ENCODE measurements around the gene TMEM100. TPM values are rescaled to one million over a fixed set of nuclear protein-coding genes. Genes with fewer than 3 reads are reported as not detected.

Gene TMEM100
- total RNA-seq, 1 experiment from 2014 or later, result 1.7 TPM

DNA sequence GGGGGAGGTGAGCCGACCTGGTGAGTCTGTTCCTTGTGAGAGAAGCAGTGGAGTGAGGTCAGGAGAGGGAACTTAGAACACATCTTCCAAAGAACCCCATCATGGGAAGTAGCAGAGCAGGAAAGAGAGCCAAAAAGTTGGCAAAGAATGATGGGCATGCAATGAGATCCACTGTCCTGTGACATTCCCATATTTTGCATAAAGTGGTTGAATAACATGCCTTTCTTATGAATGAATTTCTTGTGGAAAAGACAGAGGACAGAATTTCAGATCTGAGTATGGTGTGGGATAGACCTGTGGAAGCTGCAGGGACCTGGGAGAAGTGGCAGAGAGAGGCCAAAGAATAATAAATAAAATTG lies 41.3 kb downstream of the TMEM100 start:
- H3K27ac Mint-ChIP-seq (ENCODE audit: low read depth, unreplicated experiment), result no peak overlapping the region
- no peak overlapping the region for H3K4me3 Mint-ChIP-seq (ENCODE audit: unreplicated experiment)
- DNase-seq (ENCODE audit: unreplicated experiment), result no peak
- CTCF ChIA-PET, result interaction anchor here (0.8 to 1.1 kb wide), 2 partner anchors 54 to 83 kb away, joined by 4 read pairs; no protein-coding TSS in a partner anchor
- H3K27me3 Mint-ChIP-seq (ENCODE audit: insufficient read depth, unreplicated experiment), result peaks cover 31% of the 10 kb centered on the region
- intact Hi-C loops (cut with micrococcal nuclease), result no loop called here
- TF ChIP-seq, protein P1, sequence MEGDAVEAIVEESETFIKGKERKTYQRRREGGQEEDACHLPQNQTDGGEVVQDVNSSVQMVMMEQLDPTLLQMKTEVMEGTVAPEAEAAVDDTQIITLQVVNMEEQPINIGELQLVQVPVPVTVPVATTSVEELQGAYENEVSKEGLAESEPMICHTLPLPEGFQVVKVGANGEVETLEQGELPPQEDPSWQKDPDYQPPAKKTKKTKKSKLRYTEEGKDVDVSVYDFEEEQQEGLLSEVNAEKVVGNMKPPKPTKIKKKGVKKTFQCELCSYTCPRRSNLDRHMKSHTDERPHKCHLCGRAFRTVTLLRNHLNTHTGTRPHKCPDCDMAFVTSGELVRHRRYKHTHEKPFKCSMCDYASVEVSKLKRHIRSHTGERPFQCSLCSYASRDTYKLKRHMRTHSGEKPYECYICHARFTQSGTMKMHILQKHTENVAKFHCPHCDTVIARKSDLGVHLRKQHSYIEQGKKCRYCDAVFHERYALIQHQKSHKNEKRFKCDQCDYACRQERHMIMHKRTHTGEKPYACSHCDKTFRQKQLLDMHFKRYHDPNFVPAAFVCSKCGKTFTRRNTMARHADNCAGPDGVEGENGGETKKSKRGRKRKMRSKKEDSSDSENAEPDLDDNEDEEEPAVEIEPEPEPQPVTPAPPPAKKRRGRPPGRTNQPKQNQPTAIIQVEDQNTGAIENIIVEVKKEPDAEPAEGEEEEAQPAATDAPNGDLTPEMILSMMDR (IDR thresholded peaks at IDR 0.05; ENCODE audit: unreplicated experiment), result no peak
- no peaks in the 10 kb centered on the region for H3K36me3 Mint-ChIP-seq (ENCODE audit: insufficient read depth, unreplicated experiment)
- POLR2A ChIA-PET, result interaction anchor here (0.7 kb wide), 1 partner anchor 156 kb away, joined by 3 read pairs; no protein-coding TSS in a partner anchor
- H3K9me3 Mint-ChIP-seq (ENCODE audit: unreplicated experiment), result peaks cover 6% of the 10 kb centered on the region
- H3K4me1 Mint-ChIP-seq (ENCODE audit: insufficient read depth, unreplicated experiment), result no peaks in the 10 kb centered on the region
- BruUV-seq (replicated peaks), result no TSS peak

DNA sequence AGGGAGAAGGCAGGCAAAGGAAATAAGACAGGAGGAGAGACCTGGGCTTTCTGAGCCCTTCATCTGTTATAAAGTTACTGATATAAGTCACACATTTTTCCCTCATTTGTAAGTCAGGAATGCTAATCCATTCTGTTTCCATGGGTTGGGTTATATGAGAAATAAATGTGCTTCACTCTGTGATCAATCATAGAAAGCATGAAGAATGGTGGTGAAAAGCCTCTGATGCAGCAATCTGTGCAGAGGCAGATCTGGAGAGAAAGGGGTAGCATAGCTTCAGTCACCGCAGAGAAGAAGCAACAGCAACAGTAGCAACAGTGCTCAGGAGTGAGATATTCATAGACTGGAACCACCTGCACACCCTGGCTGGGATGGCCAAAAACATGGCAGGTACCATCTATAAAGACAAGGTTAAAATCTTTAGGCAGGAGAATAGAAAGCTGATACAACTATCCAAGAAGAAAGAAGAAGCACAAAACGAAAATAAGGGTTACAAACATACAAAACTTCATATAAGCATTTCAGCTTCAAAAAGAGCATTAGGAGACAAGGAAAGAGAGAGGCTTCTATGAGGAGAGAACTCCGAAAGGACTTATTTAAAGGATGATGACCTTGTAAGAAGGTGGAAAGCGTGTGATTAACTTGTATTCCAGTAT lies 41.9 kb downstream of the TMEM100 start:
- CTCF ChIA-PET, result interaction anchor here (0.8 kb wide), 1 partner anchor 83 kb away, joined by 4 read pairs; no protein-coding TSS in a partner anchor
- H3K4me1 Mint-ChIP-seq (ENCODE audit: insufficient read depth, unreplicated experiment), result no peaks in the 10 kb centered on the region
- no peak for DNase-seq (ENCODE audit: unreplicated experiment)
- intact Hi-C loops (cut with micrococcal nuclease), result no loop called here
- H3K9me3 Mint-ChIP-seq (ENCODE audit: unreplicated experiment), result peaks cover 5% of the 10 kb centered on the region
- H3K4me3 Mint-ChIP-seq (ENCODE audit: unreplicated experiment), result no peak overlapping the region
- no peaks in the 10 kb centered on the region for H3K36me3 Mint-ChIP-seq (ENCODE audit: insufficient read depth, unreplicated experiment)
- POLR2A ChIA-PET, result no interaction called here
- no peak overlapping the region for H3K27ac Mint-ChIP-seq (ENCODE audit: low read depth, unreplicated experiment)
- BruUV-seq (replicated peaks), result no TSS peak
- peaks cover 30% of the 10 kb centered on the region for H3K27me3 Mint-ChIP-seq (ENCODE audit: insufficient read depth, unreplicated experiment)
- TF ChIP-seq, protein P1 (IDR thresholded peaks at IDR 0.05; ENCODE audit: unreplicated experiment), result no peak

DNA sequence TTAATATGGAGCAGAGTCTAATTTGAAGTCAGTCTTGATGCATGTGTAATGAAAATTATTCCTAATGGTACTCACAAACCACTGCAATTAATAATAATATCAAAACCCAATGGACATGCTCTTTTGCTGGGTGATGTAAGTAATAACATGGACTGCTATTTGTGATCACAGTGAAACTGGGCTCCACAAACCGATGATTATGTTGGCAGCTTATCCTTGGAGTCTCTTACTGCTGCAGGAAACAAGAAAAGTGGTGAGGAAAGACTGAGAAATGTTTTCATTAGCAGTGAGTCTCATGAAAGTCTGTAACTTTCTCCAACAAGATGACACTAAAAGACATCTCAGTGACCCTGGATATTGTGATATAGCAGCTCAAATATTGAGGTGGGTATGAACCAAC lies 45.2 kb downstream of the TMEM100 start:
- ChIA-PET POLR2A (no interaction called here), CTCF (interaction anchor here (0.6 to 2.2 kb wide), 4 partner anchors 12 to 581 kb away, joined by 3 to 8 read pairs (median 4); no protein-coding TSS in a partner anchor)
- intact Hi-C loops (cut with micrococcal nuclease), result no loop called here
- no peak for DNase-seq (ENCODE audit: unreplicated experiment)
- BruUV-seq (replicated peaks), result no TSS peak
- TF ChIP-seq, protein P1 (IDR thresholded peaks at IDR 0.05; ENCODE audit: unreplicated experiment), result no peak
- Mint-ChIP-seq H3K4me3 (ENCODE audit: unreplicated experiment) (no peak overlapping the region), H3K27me3 (ENCODE audit: insufficient read depth, unreplicated experiment) (peaks cover 15% of the 10 kb centered on the region), H3K27ac (ENCODE audit: low read depth, unreplicated experiment) (no peak overlapping the region), H3K4me1 (ENCODE audit: insufficient read depth, unreplicated experiment) (peaks cover 17% of the 10 kb centered on the region), H3K9me3 (ENCODE audit: unreplicated experiment) (no peaks in the 10 kb centered on the region), H3K36me3 (ENCODE audit: insufficient read depth, unreplicated experiment) (no peaks in the 10 kb centered on the region)

DNA sequence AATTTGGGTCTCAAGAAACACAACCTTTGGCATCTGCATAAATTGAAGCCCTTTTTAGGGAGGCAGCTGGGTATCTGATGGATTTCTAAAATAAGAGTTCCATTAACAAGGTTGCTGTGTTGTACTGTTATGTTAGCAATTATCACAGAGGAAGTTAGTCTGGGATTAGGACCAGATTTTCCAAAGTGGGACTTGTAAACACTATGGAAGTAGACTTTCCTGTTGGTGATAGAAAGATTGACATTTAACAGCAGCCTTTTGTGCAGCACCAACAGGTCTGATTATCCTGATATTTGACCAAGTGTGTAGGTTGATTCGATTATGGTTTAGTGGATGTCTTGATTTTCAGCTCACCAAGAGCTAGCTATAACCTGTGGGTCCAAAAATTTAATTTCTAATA lies 46.4 kb downstream of the TMEM100 start:
- H3K36me3 Mint-ChIP-seq (ENCODE audit: insufficient read depth, unreplicated experiment), result no peaks in the 10 kb centered on the region
- H3K4me1 Mint-ChIP-seq (ENCODE audit: insufficient read depth, unreplicated experiment), result peaks cover 19% of the 10 kb centered on the region
- H3K9me3 Mint-ChIP-seq (ENCODE audit: unreplicated experiment), result no peaks in the 10 kb centered on the region
- H3K27ac Mint-ChIP-seq (ENCODE audit: low read depth, unreplicated experiment), result no peak overlapping the region
- no peak overlapping the region for H3K4me3 Mint-ChIP-seq (ENCODE audit: unreplicated experiment)
- CTCF ChIA-PET, result interaction anchor here (1.4 to 2.2 kb wide), 2 partner anchors 42 to 74 kb away, joined by 4 to 8 read pairs; no protein-coding TSS in a partner anchor
- intact Hi-C loops (cut with micrococcal nuclease), result no loop called here
- BruUV-seq (replicated peaks), result no TSS peak
- TF ChIP-seq, protein P1 (IDR thresholded peaks at IDR 0.05; ENCODE audit: unreplicated experiment), result no peak
- POLR2A ChIA-PET, result no interaction called here
- H3K27me3 Mint-ChIP-seq (ENCODE audit: insufficient read depth, unreplicated experiment), result peaks cover 9% of the 10 kb centered on the region
- no peak for DNase-seq (ENCODE audit: unreplicated experiment)

Data from MCF 10A (cell line).